Endothelial cell (in vitro differentiated cells): ENCODE results near the gene TMEM207. TPM values are rescaled to one million over a fixed set of nuclear protein-coding genes. Genes with fewer than 3 reads are reported as not detected.

Source experiments
- DNase-seq: peaks from one replicate; pipeline ENCODE4 v3.0.0; 2021; ENCODE audit warnings: low spot score
- H3K27ac Mint-ChIP-seq: one replicate; pipeline ENCODE4 v1.8.0; 2021; ENCODE audit warnings: mixed read lengths, inconsistent platforms; ENCODE audit not compliant: unreplicated experiment
- H3K27me3 Mint-ChIP-seq: one replicate; pipeline ENCODE4 v1.8.0; 2021; ENCODE audit warnings: mild to moderate bottlenecking, moderate library complexity, mixed read lengths, inconsistent platforms; ENCODE audit not compliant: unreplicated experiment
- H3K36me3 Mint-ChIP-seq: one replicate; pipeline ENCODE4 v1.8.0; 2021; ENCODE audit warnings: mild to moderate bottlenecking, low read depth, mixed read lengths, inconsistent platforms; ENCODE audit not compliant: unreplicated experiment
- H3K4me1 Mint-ChIP-seq: one replicate; pipeline ENCODE4 v1.8.0; 2021; ENCODE audit warnings: mild to moderate bottlenecking, mixed read lengths, inconsistent platforms; ENCODE audit not compliant: unreplicated experiment
- H3K4me3 Mint-ChIP-seq: one replicate; pipeline ENCODE4 v1.8.0; 2021; ENCODE audit warnings: mild to moderate bottlenecking, mixed read lengths, inconsistent platforms; ENCODE audit not compliant: unreplicated experiment
- H3K9me3 Mint-ChIP-seq: one replicate; pipeline ENCODE4 v1.8.0; 2021; ENCODE audit warnings: mixed read lengths, inconsistent platforms; ENCODE audit not compliant: unreplicated experiment
- CTCF ChIP-seq: fragments of 200-600 bp; sonication (generic); IDR thresholded peaks from one replicate; pipeline ENCODE4 v1.5.0; 2021; ENCODE audit warnings: antibody characterized with exemption; ENCODE audit not compliant: unreplicated experiment
- total RNA-seq: library from RNA; stranded (reverse); fragmentation: NEBNext Ultra II Directional; extraction: Animal tissue kit (Norgen Biotek cat#: 25700); gene quantifications from one replicate; pipeline ENCODE4 v1.2.1, GENCODE V29; 2021; ENCODE audit not compliant: unreplicated experiment

Gene TMEM207
- total RNA-seq, 1 donor from 2014 or later, result not detected

GRCh38 chr3:190446573-190447279 is 3.0 kb downstream of the TMEM207 start:
- no peaks in the 10 kb centered on the region for H3K9me3 Mint-ChIP-seq
- no peak for TF ChIP-seq CTCF
- H3K4me3 Mint-ChIP-seq, result peak overlapping the region; percentile 7
- H3K27me3 Mint-ChIP-seq, result no peaks in the 10 kb centered on the region
- H3K36me3 Mint-ChIP-seq, result no peaks in the 10 kb centered on the region
- H3K27ac Mint-ChIP-seq, result peak overlapping the region; percentile 73
- DNase-seq, result no peak
- peaks cover 31% of the 10 kb centered on the region for H3K4me1 Mint-ChIP-seq

- peaks cover 27% of the 10 kb centered on the region for H3K4me1 Mint-ChIP-seq
- H3K4me3 Mint-ChIP-seq, result no peak overlapping the region
- no peak for DNase-seq
- TF ChIP-seq CTCF, result no peak
- no peak overlapping the region for H3K27ac Mint-ChIP-seq
- no peaks in the 10 kb centered on the region for H3K36me3 Mint-ChIP-seq
- no peaks in the 10 kb centered on the region for H3K27me3 Mint-ChIP-seq
- no peaks in the 10 kb centered on the region for H3K9me3 Mint-ChIP-seq
These were observed 5.0 kb downstream of the TMEM207 start for GRCh38 chr3:190444576-190445145.

GRCh38 chr3:190444006-190444405 is 5.7 kb downstream of the TMEM207 start:
- Mint-ChIP-seq H3K4me3 (no peak overlapping the region), H3K4me1 (peaks cover 29% of the 10 kb centered on the region), H3K9me3 (no peaks in the 10 kb centered on the region), H3K36me3 (no peaks in the 10 kb centered on the region), H3K27me3 (no peaks in the 10 kb centered on the region), H3K27ac (no peak overlapping the region)
- no peak for TF ChIP-seq CTCF
- no peak for DNase-seq

- Mint-ChIP-seq H3K27me3 (no peaks in the 10 kb centered on the region), H3K27ac (no peak overlapping the region), H3K36me3 (no peaks in the 10 kb centered on the region), H3K4me3 (no peak overlapping the region), H3K4me1 (peaks cover 29% of the 10 kb centered on the region), H3K9me3 (no peaks in the 10 kb centered on the region)
- DNase-seq, result no peak
- TF ChIP-seq CTCF, result peak; percentile 31
These were observed 6.4 kb downstream of the TMEM207 start for GRCh38 chr3:190443257-190443656.

- Mint-ChIP-seq H3K36me3 (no peaks in the 10 kb centered on the region), H3K27ac (no peak overlapping the region), H3K4me1 (peaks cover 21% of the 10 kb centered on the region), H3K27me3 (no peaks in the 10 kb centered on the region), H3K4me3 (no peak overlapping the region), H3K9me3 (no peaks in the 10 kb centered on the region)
- no peak for DNase-seq
- TF ChIP-seq CTCF, result no peak
These were observed 7.5 kb downstream of the TMEM207 start for GRCh38 chr3:190442240-190442639.
